Measurements from ENCODE around the gene ARFRP1.

Gene ARFRP1

DNA sequence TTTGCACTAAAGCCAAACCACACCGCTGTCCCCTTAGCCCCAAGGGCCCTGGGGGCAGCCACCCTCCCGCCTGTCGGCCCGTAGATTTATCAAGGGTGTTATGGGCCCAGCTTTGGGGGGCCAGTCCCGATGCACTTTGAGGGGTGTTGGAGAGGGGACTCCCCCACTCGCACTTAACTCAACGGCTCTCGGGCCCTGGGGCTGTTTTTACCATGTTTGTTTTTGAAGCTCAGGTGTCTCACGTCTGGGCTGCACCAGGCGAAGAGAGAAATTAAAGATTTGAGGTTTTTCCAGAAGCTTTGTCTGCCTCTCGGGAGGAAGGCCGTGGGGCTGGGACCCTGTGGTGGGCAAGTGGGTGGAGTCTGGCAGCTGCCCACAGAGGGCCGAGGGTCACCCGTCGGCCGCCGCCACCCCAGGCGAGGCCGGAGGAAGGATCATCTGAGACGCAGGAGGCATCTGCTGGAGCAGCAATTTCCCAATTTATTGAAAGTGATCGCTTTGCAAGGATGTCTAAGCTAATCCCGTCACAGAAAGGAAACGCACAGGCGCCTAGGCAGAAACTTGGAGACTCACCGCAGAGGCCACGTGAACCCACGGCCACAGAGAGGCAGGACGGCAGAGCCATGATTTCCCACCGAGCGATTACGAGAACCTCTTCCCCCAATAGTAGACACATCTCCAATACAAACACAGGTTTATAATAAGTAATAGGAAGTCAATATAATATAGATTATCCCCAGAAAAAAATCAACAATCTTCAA, 35.6 kb upstream of the ARFRP1 start:
- no peak for DNase-seq

DNA sequence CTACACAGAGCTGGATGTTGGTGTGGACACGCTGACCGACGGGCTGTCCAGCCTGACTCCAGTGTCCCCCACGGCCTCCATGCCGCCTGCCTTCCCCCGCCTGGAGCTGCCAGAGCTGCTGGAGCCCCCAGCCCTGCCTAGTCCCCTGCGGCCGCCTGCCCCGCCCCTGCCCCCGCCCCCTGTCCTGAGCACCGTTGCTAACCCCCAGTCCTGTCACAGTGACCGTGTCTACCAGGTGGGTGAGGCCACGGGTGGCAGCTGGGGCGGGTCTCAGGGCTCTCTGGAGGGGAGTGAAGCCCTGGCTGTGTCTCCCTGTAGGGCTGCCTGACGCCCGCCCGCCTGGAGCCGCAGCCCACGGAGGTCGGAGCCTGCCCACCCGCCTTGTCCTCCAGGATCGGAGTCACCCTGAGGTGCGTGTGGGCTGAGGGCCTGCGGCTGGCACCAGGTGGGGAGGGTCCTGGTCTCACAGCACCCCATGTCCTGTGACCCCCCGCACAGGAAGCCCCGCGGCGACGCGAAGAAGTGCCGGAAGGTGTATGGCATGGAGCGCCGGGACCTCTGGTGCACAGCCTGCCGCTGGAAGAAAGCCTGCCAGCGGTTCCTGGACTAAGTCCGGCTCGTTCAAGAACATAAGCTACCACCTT, 34.7 kb upstream of the ARFRP1 start:
- DNase-seq, result no peak

DNA sequence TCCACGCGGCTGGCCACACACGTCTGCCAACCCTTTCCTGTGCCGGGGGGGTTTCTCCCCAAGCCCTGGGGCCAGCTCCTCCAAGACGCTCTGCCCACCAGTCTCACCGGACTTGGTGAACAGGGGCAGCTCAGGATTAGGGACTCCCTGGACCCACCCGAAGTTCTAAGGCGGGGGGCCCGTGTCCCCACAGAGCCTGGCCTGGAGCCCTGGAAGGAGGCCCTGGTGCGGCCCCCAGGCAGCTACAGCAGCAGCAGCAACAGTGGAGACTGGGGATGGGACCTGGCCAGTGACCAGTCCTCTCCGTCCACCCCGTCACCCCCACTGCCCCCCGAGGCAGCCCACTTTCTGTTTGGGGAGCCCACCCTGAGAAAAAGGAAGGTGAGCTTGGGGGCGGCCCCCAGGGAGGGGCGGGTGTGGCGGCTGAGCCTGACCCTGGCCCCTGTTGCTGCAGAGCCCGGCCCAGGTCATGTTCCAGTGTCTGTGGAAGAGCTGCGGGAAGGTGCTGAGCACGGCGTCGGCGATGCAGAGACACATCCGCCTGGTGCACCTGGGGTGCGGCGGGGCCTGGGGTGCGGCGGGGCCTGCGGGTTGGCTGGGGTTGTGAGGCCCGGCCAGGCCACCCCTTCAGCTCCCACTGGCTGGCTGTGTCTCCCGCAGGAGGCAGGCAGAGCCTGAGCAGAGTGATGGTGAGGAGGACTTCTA, 34.1 kb upstream of the ARFRP1 start:
- DNase-seq, result no peak

DNA sequence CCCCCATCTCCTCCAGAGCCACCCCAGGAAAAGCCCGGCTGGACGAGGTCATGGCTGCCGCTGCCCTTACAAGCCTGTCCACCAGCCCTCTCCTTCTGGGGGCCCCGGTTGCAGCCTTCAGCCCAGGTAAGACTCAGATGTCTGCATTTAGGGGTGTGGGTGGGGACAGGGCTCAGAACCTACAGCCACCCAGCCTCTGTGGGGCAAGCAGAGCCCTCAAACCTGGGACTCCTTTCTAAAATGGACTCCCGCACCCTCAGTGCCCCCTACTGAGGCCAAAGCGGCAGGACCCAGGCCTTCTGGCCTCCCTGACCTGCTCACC, 33.5 kb upstream of the ARFRP1 start:
- DNase-seq, result no peak

DNA sequence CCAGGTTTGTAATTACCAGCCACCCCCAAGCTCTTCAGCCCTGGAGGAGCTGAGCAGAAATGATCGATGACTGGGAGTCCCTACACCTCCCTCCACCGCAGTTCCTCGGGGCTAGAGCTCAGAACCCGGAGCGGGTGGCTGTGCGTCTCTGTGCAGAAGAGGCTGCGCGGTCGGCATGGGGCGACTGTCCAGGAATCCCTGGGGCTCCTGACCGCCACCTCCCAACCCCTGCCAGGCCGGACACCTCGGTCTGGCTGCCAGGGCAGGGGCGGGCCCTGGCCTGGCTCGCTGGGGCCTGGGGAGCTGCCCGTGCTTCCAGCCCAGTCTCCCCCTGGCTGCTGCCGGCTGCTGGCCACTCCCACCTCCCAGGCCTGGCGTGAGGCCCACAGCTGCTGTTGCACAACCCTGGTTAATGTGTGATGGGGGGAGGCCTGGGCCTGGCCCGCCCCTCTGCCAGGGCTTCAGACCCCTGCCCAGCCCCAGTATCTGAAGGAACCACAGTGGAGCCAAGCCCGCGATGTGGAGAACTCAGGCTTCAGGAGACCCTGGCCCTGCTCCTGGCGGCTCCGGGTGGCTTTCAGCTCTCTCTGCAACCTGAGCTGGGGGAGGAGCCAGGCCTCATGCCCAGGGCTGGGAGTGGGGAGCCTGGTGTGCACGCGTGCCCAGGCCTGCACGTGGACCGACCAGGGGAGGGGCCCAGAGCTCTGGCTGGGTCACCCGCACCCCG, 33.0 kb upstream of the ARFRP1 start:
- no peak for DNase-seq

DNA sequence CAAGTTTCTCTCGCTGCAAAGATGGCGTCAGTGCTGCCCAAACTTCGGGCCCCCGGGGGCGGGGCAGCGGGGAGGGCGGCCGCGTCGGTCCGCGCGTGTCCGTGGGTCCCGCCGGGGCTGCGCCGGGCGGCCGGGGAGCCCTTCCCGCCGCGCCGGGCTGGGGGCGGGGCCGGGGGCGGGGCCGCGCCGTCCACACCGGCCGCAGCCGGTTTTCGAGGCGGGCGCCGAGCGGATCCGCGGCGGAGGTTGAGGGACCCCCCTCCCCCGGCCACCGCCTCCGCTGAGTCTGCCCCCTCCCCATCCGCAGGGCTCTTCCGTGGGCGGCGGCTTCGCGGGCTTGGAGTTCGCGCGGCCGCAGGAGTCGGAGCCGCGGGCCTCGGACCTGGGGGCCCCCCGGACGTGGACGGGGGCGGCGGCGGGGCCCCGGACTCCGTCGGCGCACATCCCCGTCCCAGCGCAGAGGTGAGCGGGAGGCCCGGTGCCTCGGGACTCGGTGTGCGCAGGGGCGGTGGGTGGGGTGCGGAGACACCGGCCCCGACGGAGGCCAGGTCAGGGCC, 32.4 kb upstream of the ARFRP1 start:
- no peak for DNase-seq

DNA sequence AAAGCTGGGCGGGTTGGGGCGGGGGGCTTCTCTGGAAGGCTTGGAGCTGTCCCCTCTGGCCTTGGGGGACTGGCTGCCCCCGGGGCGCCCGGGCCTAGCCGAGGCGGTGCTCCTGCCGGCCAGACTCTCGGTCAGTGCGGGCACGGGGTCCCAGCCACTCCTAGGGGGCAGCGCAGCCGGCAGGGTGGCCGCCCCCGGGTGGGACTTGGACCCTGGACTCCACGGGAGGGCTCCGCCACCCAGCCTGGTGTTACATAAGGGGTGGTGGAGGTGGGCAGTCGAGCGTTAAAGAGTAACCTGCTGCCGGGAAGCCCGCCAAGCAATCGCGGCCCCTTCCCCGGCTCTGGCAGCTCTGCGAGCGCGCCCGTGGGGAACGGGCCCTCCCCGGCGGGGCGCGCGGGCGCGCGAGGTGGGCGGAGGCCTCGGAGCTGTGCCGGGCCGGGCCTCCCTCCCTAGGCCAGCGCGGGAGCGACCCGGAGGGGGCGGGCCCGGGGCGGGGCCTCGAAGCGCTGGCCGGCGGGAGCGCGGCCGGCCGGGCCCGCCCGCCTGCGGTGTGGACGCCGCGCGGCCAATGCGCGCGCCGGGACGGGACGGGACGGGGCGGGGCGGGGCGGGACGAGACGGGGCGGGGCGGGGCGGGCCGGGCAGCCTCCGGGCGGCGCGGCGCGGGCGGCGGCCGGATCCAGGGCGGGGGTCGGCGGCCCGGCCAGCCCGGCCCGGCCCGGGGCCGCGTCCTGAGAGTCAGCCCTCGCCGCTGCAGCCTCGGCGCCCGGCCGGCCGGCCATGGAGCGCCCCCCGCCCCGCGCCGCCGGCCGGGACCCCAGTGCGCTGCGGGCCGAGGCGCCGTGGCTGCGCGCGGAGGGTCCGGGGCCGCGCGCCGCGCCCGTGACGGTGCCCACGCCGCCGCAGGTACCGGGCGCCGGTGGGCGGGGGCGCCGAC, 31.6 kb upstream of the ARFRP1 start, which contains the start of gene SLC2A4RG:
Gene SLC2A4RG (plus strand): TSS at position 647 of the 940 bp plus-strand sequence. CDS start 137 bp downstream, at position 784.
- no peak for DNase-seq

DNA sequence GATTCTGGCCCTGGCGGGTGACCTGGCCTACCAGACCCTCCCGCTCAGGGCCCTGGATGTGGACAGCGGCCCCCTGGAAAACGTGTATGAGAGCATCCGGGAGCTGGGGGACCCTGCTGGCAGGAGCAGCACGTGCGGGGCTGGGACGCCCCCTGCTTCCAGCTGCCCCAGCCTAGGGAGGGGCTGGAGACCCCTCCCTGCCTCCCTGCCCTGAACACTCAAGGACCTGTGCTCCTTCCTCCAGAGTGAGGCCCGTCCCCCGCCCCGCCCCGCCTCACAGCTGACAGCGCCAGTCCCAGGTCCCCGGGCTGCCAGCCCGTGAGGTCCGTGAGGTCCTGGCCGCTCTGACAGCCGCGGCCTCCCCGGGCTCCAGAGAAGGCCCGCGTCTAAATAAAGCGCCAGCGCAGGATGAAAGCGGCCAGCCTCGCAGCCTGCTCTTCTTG, 30.9 kb upstream of the ARFRP1 start:
- DNase-seq, result no peak

DNA sequence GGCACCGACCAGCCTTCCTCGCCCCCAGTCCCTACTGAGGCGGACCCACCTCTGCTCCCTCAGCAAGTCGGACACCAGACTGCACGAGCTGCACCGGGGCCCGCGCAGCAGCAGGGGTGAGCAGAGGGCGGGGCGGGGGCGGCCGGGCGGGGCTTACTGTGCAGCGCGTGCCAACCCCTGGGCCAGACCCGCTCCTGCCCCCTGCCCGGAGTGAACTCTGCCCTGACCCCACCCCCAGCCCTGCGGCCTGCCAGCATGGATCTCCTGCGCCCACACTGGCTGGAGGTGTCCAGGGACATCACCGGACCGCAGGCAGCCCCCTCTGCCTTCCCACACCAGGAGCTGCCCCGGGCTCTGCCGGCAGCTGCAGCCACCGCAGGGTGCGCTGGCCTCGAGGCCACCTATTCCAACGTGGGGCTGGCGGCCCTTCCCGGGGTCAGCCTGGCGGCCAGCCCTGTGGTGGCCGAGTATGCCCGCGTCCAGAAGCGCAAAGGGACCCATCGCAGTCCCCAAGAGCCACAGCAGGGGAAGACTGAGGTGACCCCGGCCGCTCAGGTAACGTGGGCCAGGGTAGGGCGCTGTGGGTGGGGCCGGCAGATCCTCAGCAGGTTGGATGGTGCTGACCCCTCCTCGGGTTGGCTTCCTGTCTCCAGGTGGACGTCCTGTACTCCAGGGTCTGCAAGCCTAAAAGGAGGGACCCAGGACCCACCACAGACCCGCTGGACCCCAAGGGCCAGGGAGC, 30.3 kb upstream of the ARFRP1 start:
- DNase-seq, result no peak

DNA sequence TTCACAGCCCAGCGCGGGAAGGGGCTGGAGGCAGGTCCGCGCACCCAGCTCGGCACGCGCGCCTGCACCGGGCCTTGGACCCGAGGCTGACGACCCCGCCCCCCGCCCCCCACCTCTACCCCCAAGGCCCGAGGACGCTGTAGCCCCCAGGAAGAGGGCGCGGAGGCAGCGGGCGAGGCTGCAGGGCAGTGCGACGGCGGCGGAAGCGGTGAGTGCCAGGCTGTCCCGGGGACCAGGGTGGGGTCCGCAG, 29.8 kb upstream of the ARFRP1 start:
- no peak for DNase-seq

DNA sequence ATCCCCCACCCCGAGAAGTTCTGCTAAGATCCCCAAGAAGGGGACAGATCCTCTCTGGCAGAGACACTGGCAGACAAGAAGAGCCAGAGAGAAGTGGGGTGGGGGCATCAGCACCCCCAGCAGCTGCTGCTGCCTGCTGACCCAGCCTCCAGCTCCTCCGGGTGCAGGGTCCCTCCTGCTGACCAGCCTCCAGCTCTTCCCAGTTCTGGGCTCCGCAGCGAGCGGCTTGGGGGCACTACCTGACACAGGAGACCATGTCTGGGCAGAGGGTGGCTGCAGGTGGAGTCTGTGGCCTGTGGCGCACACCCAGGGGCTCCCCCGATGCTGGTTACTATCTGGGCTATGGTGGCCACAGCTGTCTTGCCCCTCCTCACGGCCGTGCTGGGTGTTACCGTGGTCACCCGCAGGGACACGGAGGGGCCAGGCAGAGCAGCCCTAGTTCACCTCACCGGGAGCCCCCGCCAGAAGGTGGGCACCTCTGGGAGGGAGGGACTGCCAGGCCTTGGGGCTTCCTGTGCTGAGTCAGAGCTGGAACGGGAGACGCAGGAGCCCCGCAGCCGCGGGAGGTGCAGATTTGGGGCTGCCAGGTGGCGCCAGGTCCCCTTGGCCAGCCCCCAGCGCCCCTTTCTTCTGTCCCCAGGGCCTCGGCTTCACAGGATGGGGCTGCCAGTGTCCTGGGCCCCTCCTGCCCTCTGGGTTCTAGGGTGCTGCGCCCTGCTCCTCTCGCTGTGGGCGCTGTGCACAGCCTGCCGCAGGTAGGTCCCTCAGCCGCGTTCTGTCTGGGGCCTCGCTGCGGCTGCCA, 29.3 kb upstream of the ARFRP1 start:
- DNase-seq, result no peak

DNA sequence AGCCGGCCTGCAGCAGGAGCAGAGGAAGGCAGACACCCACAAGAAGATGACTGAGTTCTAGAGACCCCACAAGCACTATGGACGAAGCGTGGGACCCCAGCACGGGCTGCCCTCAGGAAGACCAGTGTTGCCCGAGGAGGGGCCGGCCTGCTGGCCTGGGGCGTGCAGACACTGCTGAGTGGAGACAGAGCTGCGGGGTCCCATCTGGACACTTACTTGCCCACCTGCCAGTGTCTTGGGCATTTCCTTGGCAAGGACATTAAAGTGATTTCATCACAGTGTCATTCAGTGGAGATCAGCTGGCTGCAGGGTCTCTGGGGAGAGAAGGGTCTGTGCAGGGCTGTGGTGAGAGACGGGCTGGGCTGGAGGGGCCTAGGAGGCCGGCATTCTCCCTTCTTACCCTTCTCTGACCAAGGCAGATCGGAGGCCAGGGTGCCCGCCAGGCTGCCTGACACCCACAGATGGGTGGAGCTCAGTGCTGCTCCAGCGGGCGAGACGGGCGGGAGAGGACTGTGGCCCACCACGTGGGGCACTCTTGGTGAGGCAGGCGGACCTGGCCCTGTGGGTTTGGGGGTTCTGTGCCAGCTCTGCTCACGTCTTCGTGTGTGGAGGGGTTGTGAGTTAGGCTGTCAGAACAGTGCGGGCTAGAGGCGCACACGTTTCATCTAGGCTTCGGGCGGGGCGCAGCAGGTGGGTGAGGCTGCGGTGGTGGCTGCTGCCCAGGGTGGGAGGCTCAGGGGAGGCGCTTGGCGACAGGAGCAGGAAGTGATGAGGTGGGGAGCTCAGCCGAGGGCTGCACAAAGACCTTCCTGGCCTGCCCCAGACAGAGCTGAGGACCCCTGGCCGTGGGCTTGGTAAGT, 28.3 kb upstream of the ARFRP1 start, which contains the start of gene LIME1:
Gene LIME1 (plus strand): TSS at position 806 of the 860 bp plus-strand sequence. CDS start 886 bp downstream, outside the sequence.
- no peak for DNase-seq

DNA sequence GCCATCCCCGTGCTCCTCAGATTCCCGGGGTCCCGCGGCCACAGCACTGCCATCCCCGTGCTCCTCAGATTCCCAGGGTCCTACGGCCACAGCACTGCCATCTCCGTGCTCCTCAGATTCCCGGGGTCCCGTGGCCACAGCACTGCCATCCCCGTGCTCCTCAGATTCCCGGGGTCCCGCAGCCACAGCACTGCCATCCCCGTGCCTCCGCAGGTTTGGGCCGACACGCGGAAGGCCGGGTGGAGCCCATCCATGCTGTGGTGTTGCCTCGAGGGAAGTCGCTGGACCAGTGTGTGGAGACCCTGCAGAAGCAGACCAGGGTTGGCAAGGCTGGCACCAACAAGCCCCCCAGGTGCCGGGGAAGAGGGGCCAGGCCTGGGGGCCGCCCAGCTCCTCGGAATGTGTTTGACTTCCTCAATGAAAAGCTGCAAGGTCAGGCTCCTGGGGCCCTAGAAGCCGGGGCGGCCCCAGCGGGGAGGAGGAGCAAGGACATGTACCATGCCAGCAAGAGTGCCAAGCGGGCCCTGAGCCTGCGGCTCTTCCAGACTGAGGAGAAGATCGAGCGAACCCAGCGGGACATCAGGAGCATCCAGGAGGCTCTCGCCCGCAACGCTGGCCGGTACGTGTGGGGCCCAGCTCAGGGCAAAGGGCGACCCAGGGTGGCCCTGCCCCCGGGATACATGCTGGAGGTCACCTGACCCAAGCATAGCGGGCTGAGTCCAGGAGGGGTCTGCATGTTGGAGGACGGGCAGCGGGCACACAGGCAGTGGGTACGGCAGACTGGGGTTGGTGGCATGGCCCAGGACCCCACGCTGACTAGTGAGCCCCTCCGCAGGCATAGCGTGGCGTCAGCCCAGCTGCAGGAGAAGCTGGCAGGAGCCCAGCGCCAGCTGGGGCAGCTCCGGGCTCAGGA, 27.4 kb upstream of the ARFRP1 start:
- DNase-seq, result no peak

DNA sequence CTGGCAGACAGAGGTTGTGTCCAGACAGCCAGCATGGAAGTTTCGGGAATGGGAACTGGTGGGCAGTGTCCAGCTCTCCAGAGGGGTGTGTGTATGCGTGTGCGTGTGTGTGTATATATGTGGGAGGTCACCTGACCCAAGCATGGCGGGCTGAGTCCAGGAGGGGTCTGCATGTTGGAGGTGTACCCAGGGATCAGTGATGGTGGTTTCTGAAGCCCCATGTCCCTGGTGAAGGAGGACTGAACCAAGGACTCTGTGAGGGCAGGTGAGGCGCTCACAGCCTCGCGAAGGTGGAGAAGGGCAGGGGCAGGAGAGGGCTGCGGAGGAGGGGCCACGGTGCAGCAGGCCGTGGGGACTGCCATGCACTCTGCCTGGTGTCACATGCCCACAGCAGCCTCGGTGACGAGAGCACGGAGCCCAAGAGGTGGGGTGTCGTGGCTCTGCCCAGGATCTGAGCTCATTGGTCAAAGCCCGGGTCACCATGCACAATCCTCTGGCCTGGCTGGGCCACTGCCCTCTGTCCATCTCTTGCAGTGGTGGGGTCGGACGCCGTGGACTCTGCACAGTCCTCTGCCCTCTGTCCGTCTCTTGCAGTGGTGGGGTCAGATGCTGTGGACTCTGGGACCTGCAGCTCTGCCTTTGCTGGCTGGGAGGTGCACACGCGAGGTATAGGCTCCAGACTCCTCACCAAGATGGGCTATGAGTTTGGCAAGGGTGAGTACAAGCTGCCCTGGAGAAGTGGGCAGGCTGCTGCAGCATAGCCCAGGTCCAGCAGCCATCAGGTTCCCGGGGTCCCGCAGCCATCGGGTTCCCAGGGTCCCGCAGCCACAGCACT, 26.6 kb upstream of the ARFRP1 start:
- no peak for DNase-seq

DNA sequence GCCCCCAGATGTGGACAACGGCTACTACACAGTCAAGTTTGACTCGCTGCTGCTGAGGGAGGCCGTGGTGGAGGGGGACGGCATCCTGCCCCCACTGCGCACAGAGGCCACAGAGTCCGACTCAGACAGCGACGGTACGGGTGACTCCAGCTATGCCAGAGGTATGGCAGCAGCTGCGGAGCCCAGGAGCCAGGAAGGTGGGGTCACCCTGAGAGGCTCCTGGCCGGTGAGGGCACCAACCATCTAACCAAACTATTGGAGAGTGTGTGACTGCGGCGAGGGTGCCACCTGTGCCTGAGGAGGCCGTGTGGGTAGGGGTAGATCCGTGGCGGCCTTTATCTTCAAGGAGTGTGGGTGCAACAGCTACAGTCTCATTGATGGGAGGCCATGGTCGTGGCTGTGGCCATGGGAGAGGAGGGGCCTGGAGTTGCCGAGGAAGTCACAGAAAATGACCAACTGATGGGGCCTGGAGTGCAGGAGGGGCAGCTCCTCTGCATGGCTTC, 25.9 kb upstream of the ARFRP1 start:
- DNase-seq, result no peak

DNA sequence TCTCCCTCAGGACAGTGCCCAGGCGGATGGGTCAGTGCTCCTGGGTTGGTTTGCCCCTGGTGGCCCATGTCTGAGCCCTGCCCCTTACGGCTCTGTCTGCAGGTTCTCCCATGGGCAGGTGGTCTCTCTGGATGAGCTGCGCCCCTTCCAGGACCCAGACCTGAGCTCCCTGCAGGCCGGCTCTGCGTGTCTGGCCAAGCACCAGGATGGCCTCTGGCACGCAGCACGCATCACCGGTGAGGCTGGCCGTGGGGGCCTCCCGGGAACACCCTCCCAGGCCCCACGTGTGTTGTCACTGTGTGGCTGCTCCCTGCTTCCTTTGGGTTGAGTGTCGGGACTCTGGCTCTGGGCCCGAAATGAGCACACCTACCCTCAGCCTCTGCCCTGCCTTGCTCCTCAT, 25.3 kb upstream of the ARFRP1 start:
- no peak for DNase-seq
